Karpas-422 (cell line): Measurements from ENCODE around the gene SAMSN1. TPM values are rescaled to one million over a fixed set of nuclear protein-coding genes. Genes with fewer than 3 reads are reported as not detected.

Source experiments
- DNase-seq: peaks from one replicate; pipeline ENCODE4 v3.0.0-alpha.2; 2015
- H2AFZ ChIP-seq: fragments of 200-600 bp; sonication (generic); 2 replicates; pipeline ENCODE4 v1.6.1; 2014; ENCODE audit warnings: antibody characterized with exemption, low read length, mixed read lengths
- H3K27ac ChIP-seq: fragments of 200-600 bp; sonication (generic); 2 replicates; pipeline ENCODE4 v1.5.1; 2014; ENCODE audit warnings: mild to moderate bottlenecking, low read length, moderate library complexity
- H3K27me3 ChIP-seq: fragments of 200-600 bp; sonication (generic); 2 replicates; pipeline ENCODE4 v1.6.1; 2014; ENCODE audit warnings: low read length, mixed read lengths
- H3K36me3 ChIP-seq: fragments of 200-600 bp; sonication (generic); 2 replicates; pipeline ENCODE4 v1.6.1; 2014; ENCODE audit warnings: low read length, mixed read lengths; ENCODE audit not compliant: insufficient read depth
- H3K4me1 ChIP-seq: fragments of 200-600 bp; sonication (generic); 2 replicates; pipeline ENCODE4 v1.6.1; 2014; ENCODE audit warnings: mild to moderate bottlenecking, low read length, mixed read lengths
- H3K4me2 ChIP-seq: fragments of 200-600 bp; sonication (generic); 2 replicates; pipeline ENCODE4 v1.6.1; 2014; ENCODE audit warnings: low read length, low read depth, mild to moderate bottlenecking; ENCODE audit not compliant: poor library complexity, severe bottlenecking
- H3K4me3 ChIP-seq: fragments of 200-600 bp; sonication (generic); 2 replicates; pipeline ENCODE4 v1.5.1; 2014; ENCODE audit warnings: mild to moderate bottlenecking, antibody characterized with exemption, low read length, mixed read lengths
- H3K79me2 ChIP-seq: fragments of 200-600 bp; sonication (generic); 2 replicates; pipeline ENCODE4 v1.6.1; 2014; ENCODE audit warnings: mild to moderate bottlenecking, low read length, mixed read lengths
- H3K9ac ChIP-seq: fragments of 200-600 bp; sonication (generic); 2 replicates; pipeline ENCODE4 v1.6.0; 2014; ENCODE audit warnings: low read length
- H3K9me2 ChIP-seq: fragments of 200-600 bp; sonication (generic), shearing (Covaris generic); replicated peaks from 2 replicates; pipeline ENCODE4 v1.6.0; 2014; ENCODE audit warnings: mild to moderate bottlenecking, low read length, moderate library complexity; ENCODE audit not compliant: insufficient read depth
- H3K9me3 ChIP-seq: fragments of 300-700, 200-600 bp; sonication (generic); 2 replicates; pipeline ENCODE4 v1.6.1; 2014; ENCODE audit warnings: low read length, mixed read lengths
- H4K20me1 ChIP-seq: fragments of 200-600 bp; sonication (generic); 2 replicates; pipeline ENCODE4 v1.6.1; 2014; ENCODE audit warnings: mild to moderate bottlenecking, antibody characterized with exemption, low read length, low read depth; ENCODE audit not compliant: insufficient read depth
- total RNA-seq: library from RNA; depleted of rRNA; stranded (reverse); fragments of >200 nt; shearing (Covaris generic); gene quantifications from 2 replicates; pipeline ENCODE4 v1.2.3, GENCODE V29; 2014; ENCODE audit warnings: low replicate concordance

SAMSN1 gene
- total RNA-seq, 1 experiment from 2014 or later = not detected

DNA sequence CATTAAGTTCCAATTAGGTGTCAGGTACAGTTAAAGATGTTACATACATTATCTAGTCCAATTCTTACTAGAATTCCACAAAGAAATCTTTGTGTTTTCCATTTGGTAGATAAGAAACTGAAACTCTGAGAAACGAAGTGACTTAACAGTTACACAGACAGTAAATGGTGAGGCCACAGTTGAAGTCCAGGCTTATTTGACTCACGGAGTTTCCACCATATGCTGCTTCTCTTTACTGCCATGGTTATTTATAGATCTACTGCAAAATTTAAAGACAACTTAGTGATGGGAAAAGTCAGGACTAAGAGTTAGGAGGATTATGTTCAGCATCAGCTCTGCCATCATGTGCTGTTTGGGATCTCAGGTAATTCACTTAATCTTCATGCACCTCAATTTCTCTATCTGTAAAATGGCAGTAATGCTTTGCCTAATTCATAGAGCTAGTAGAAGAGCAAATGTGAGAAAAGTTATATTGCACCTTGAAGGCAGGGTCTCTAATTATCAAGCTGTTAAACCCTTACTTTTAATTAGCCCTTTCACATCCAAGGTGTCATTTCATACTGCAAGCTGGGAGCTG lies 26.2 kb upstream of the SAMSN1 start:
- H3K4me2 ChIP-seq = no peak overlapping the region
- H3K9me3 ChIP-seq = peaks cover 3% of the 10 kb centered on the region

DNA sequence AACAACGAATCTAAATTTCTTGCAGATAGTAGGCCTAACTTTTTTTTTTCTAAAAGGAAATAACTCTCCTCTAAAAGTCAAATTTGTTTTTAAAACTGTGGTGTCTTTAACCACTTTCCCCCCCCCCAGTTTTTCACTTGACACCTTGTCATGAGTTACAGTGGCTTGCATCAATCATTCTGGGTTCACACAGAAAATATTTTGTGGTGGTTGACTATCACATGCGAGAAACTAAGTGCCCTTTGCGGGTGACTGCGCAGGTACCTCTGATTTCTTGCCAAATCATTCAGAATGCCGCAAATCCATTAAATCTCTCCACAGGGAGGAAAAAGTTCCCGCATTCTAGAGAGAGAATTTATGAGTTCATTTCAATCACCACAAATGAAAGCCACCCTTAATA lies 23.8 kb upstream of the SAMSN1 start:
- Histone ChIP-seq H3K27me3 (no peaks in the 10 kb centered on the region), H4K20me1 (no peaks in the 10 kb centered on the region)
- no peak for DNase-seq

More for the DNA sequence above, 26.2 kb upstream of the SAMSN1 start:
- DNase-seq = no peak
- Histone ChIP-seq H3K79me2 (no peaks in the 10 kb centered on the region), H3K4me3 (no peak overlapping the region), H4K20me1 (no peaks in the 10 kb centered on the region), H3K36me3 (no peaks in the 10 kb centered on the region), H3K27me3 (no peaks in the 10 kb centered on the region), H3K27ac (no peak overlapping the region), H3K9ac (no peak overlapping the region), H3K9me2 (no peaks in the 10 kb centered on the region), H2AFZ (no peak overlapping the region), H3K4me1 (no peaks in the 10 kb centered on the region)

DNA sequence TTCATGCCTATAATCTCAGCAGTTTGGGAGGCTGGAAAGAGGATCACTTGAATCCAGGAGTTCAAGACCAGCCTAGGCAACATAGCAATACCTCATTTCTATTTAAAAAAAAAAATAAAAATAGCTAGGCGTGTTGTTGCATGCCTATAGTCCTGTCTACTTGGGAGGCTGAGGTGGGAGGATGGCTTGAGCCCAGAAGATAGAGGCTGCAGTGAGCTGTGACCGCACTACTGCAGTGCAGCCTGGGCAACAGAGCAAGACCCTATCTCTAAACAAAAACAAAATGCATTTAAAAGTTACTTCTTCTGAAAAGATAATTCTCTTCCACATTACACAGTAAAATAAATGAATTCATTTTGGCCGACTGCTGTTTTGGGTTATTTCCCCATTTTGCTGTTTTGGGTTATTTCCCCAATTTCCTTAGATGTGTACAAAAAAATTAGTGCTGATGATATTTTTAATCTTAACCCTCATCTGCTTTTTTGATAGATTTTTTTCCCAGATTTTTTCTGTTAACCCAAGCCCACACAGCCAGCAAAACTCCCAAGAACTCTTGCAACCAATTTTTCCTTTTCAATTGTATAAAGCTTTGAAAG lies 23.0 kb upstream of the SAMSN1 start:
- Histone ChIP-seq H3K4me2 (no peak overlapping the region), H3K27ac (no peak overlapping the region)

More for the DNA sequence above, 23.8 kb upstream of the SAMSN1 start:
- Histone ChIP-seq H3K36me3 (no peaks in the 10 kb centered on the region), H3K9me2 (no peaks in the 10 kb centered on the region), H3K4me2 (no peak overlapping the region), H3K79me2 (no peaks in the 10 kb centered on the region), H3K9ac (no peak overlapping the region), H3K27ac (no peak overlapping the region), H2AFZ (no peak overlapping the region), H3K4me3 (no peak overlapping the region), H3K4me1 (no peaks in the 10 kb centered on the region), H3K9me3 (peaks cover 5% of the 10 kb centered on the region; the same call in 1 of the 2 replicates)

DNA sequence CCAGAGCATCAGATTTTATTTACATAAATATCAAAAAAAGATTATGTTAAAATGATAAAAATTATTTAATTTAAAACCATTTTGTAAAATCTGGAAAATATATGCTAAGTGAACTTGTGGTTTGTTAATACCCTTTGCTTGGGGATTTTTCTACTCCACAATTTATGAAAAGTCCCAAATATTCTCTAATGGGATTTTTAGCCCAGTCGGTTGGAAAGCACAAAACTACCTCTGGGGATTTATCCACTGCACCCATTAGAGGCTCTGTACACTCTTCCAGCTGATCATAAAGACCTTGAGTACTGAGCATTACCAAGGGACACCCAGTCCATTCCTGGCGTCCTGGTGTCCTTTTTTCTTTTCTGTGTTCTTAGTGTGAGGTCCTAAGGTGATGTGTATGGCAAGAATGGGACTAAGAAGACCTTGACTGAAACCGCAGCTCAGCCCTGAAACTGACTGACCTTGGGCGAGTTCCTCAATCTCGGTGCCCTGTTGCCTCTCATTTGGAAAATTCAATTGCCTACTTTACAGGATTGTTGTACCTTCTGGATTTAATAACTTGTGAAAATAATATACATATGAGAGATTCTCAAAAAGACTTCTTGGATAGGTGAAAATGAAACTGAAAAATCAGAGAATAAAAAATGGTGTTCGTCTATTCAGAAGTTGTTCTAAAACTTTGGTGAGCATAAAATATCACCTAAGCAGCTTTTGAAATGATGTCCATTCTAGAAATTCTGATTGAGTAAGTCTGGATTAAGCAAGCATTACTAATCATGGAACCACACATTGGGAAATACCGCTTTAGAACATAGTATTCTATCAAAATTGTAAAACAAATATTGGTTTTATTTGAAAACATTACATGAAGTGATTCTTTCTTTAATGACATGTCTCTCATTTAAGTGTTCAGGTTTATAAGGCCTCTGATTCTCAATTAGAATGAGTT lies 21.5 kb upstream of the SAMSN1 start:
- H3K4me2 ChIP-seq = no peak overlapping the region
- H3K9ac ChIP-seq = no peak overlapping the region
- H3K9me3 ChIP-seq = peaks cover 18% of the 10 kb centered on the region; the same call in 1 of the 2 replicates
- no peaks in the 10 kb centered on the region for H3K79me2 ChIP-seq
- no peaks in the 10 kb centered on the region for H3K27me3 ChIP-seq
- H3K9me2 ChIP-seq = no peaks in the 10 kb centered on the region
- no peak for DNase-seq
- H3K36me3 ChIP-seq = no peaks in the 10 kb centered on the region
- H4K20me1 ChIP-seq = no peaks in the 10 kb centered on the region
- no peak overlapping the region for H3K27ac ChIP-seq
- no peaks in the 10 kb centered on the region for H3K4me1 ChIP-seq
- H2AFZ ChIP-seq = no peak overlapping the region
- no peak overlapping the region for H3K4me3 ChIP-seq

More for the DNA sequence above, 23.0 kb upstream of the SAMSN1 start:
- Histone ChIP-seq H3K9ac (no peak overlapping the region), H3K9me3 (peaks cover 8% of the 10 kb centered on the region; the same call in 1 of the 2 replicates), H3K9me2 (no peaks in the 10 kb centered on the region), H3K4me3 (no peak overlapping the region), H4K20me1 (no peaks in the 10 kb centered on the region), H2AFZ (no peak overlapping the region), H3K79me2 (no peaks in the 10 kb centered on the region), H3K27me3 (no peaks in the 10 kb centered on the region), H3K36me3 (no peaks in the 10 kb centered on the region), H3K4me1 (no peaks in the 10 kb centered on the region)
- no peak for DNase-seq

DNA sequence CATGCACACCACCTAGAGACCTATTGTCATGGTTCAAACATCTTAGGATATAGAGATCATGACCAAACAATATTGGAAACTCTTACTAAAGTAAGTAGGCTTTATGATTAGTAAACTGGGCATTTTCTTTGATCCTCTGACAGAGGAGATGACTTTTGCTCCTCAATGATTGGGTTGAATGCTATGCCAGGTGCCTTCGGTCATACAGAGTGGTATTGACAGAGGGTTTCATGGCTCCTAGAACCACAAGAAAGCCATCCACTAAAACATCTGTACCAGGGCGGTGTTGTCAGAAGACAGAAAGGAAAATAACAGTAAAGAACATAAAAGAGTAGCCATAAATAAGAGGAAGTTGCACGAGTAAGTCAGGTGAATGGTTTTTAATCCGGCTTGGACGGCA lies 20.8 kb upstream of the SAMSN1 start:
- Histone ChIP-seq H3K9me2 (no peaks in the 10 kb centered on the region), H3K4me1 (no peaks in the 10 kb centered on the region), H3K9me3 (peaks cover 16% of the 10 kb centered on the region), H2AFZ (no peak overlapping the region), H3K9ac (no peak overlapping the region), H3K79me2 (no peaks in the 10 kb centered on the region), H3K27ac (no peak overlapping the region), H3K4me3 (no peak overlapping the region), H3K27me3 (no peaks in the 10 kb centered on the region), H4K20me1 (no peaks in the 10 kb centered on the region), H3K4me2 (no peak overlapping the region), H3K36me3 (no peaks in the 10 kb centered on the region)
- DNase-seq = no peak

DNA sequence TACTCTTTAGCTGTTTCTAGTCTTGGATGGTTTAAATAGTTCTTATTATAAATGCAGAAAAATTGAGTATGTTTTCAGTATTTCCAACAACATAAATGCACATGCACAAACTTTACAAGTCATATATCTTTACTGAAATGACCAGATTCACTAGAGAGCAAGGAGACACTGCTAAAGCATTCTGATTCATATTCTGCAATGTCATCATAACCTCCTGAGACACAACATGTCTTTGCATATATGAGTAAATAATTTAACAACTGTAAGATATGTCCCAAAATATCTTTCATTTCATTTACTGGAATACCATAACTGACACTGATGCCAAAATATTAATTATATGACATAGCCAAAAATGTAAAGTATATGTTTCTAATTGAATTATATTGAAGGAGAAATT lies 16.8 kb upstream of the SAMSN1 start:
- Histone ChIP-seq H3K9me3 (peaks cover 31% of the 10 kb centered on the region), H3K36me3 (no peaks in the 10 kb centered on the region), H3K4me1 (no peaks in the 10 kb centered on the region), H3K27me3 (no peaks in the 10 kb centered on the region), H2AFZ (no peak overlapping the region), H3K4me2 (no peak overlapping the region), H3K9ac (no peak overlapping the region), H3K27ac (no peak overlapping the region), H4K20me1 (no peaks in the 10 kb centered on the region), H3K9me2 (no peaks in the 10 kb centered on the region), H3K4me3 (no peak overlapping the region), H3K79me2 (no peaks in the 10 kb centered on the region)
- DNase-seq = no peak

DNA sequence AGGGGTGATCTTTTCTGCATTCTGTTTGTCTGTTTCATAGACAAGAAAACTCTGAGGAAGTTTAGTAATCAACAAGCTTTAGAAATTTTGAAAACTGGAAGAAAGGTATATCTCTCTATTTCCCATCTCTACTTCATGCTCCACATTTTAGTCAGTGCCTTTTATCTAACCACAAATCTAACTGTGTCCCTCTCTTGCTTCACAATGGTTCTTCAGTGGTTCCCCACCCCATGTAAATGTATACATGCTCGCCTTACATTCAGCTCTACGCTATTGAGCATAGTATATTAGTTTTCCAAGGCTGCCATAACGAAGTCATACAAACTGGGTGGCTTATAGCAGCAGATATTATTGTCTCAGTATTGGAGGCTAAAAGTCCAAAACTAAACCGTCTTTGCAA lies 14.4 kb upstream of the SAMSN1 start:
- no peaks in the 10 kb centered on the region for H3K27me3 ChIP-seq
- DNase-seq = no peak
- H3K4me2 ChIP-seq = no peak overlapping the region
- peaks cover 34% of the 10 kb centered on the region for H3K9me3 ChIP-seq
- no peaks in the 10 kb centered on the region for H3K36me3 ChIP-seq
- no peak overlapping the region for H3K4me3 ChIP-seq
- H3K9ac ChIP-seq = no peak overlapping the region
- no peaks in the 10 kb centered on the region for H3K9me2 ChIP-seq
- H3K27ac ChIP-seq = no peak overlapping the region
- no peaks in the 10 kb centered on the region for H4K20me1 ChIP-seq
- no peak overlapping the region for H2AFZ ChIP-seq
- H3K4me1 ChIP-seq = no peaks in the 10 kb centered on the region
- no peaks in the 10 kb centered on the region for H3K79me2 ChIP-seq

DNA sequence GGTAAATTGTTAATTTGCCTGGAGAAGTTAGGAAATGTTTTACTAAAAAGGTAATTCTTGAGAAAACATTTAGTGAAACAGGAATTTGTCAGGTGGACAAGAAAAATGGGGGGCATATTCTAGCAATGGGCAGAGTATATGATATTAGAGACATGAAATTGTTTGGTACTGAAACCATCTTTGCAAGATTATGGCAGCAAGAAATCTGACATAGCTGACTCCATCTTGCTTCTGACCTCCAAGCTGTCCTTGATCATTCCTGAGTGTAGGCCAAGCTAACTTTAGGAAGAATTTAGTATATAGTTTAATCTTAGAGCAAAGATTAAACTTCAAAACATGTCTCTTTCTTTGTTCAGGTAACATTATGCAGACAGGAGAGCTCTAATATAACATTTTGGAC lies 14.0 kb upstream of the SAMSN1 start:
- Histone ChIP-seq H4K20me1 (no peaks in the 10 kb centered on the region), H3K79me2 (no peaks in the 10 kb centered on the region), H3K4me1 (no peaks in the 10 kb centered on the region), H3K4me2 (no peak overlapping the region), H3K4me3 (no peak overlapping the region), H3K27ac (no peak overlapping the region), H3K9ac (no peak overlapping the region), H3K9me2 (no peaks in the 10 kb centered on the region), H3K9me3 (peaks cover 38% of the 10 kb centered on the region), H3K36me3 (no peaks in the 10 kb centered on the region), H3K27me3 (no peaks in the 10 kb centered on the region), H2AFZ (no peak overlapping the region)
- no peak for DNase-seq
